ENCODE measurements around the gene DCLK1.

DCLK1 gene

GRCh38 chr13:35732565-35732964, 398.6 kb downstream of the DCLK1 start:
- no peak overlapping the region for H3K9ac ChIP-seq (ENCODE audit: low read depth in 1 of 2, low read length in 2 of 2)
- H3K27ac ChIP-seq (ENCODE audit: low read depth, low read length) = no peak overlapping the region
- H3K4me3 ChIP-seq (ENCODE audit: low read depth in 1 of 2, low read length in 2 of 2) = no peak overlapping the region
- H3K4me1 ChIP-seq (ENCODE audit: control insufficient read depth in 1 of 2, insufficient read depth in 2 of 2, low read length in 2 of 2) = no peaks in the 10 kb centered on the region
- no peaks in the 10 kb centered on the region for H3K36me3 ChIP-seq (ENCODE audit: control insufficient read depth in 1 of 2, insufficient read depth in 2 of 2, low read length in 2 of 2)
- no peaks in the 10 kb centered on the region for H3K27me3 ChIP-seq (ENCODE audit: control insufficient read depth in 1 of 2, insufficient read depth in 2 of 2, low read length in 2 of 2)
- no peaks in the 10 kb centered on the region for H3K9me3 ChIP-seq (ENCODE audit: control insufficient read depth in 1 of 2, low read length in 2 of 2)

DNA sequence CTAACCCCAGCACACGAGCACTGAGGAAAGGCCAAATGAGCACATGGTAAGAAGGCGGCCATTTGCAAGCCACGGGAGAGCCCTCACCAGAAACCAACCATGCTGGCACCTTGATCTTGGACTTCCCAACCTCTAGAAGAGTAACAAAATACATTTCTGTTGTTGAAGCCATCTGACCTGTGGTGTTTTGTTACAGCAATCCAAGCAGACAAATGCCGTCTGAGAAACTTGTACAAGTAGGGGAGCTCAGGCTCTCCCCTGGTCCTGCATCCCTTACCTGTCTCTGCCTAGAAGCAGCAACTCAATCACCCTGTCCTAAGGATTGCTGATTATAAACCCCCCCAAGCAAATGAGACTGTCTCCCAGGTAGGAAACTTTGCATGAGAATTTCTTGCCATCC, 399.7 kb downstream of the DCLK1 start:
- Histone ChIP-seq H3K9me3 (ENCODE audit: control insufficient read depth in 1 of 2, low read length in 2 of 2) (no peaks in the 10 kb centered on the region), H3K9ac (ENCODE audit: low read depth in 1 of 2, low read length in 2 of 2) (no peak overlapping the region), H3K27me3 (ENCODE audit: control insufficient read depth in 1 of 2, insufficient read depth in 2 of 2, low read length in 2 of 2) (no peaks in the 10 kb centered on the region), H3K4me3 (ENCODE audit: low read depth in 1 of 2, low read length in 2 of 2) (no peak overlapping the region), H3K27ac (ENCODE audit: low read depth, low read length) (no peak overlapping the region), H3K36me3 (ENCODE audit: control insufficient read depth in 1 of 2, insufficient read depth in 2 of 2, low read length in 2 of 2) (no peaks in the 10 kb centered on the region), H3K4me1 (ENCODE audit: control insufficient read depth in 1 of 2, insufficient read depth in 2 of 2, low read length in 2 of 2) (no peaks in the 10 kb centered on the region)

- Histone ChIP-seq H3K36me3 (ENCODE audit: control insufficient read depth in 1 of 2, insufficient read depth in 2 of 2, low read length in 2 of 2) (no peaks in the 10 kb centered on the region), H3K9ac (ENCODE audit: low read depth in 1 of 2, low read length in 2 of 2) (no peak overlapping the region), H3K27ac (ENCODE audit: low read depth, low read length) (no peak overlapping the region), H3K27me3 (ENCODE audit: control insufficient read depth in 1 of 2, insufficient read depth in 2 of 2, low read length in 2 of 2) (no peaks in the 10 kb centered on the region), H3K4me1 (ENCODE audit: control insufficient read depth in 1 of 2, insufficient read depth in 2 of 2, low read length in 2 of 2) (no peaks in the 10 kb centered on the region), H3K9me3 (ENCODE audit: control insufficient read depth in 1 of 2, low read length in 2 of 2) (no peaks in the 10 kb centered on the region), H3K4me3 (ENCODE audit: low read depth in 1 of 2, low read length in 2 of 2) (no peak overlapping the region)
Observed at GRCh38 chr13:35729926-35730627, 401.1 kb downstream of the DCLK1 start.

GRCh38 chr13:35727881-35728280, 403.3 kb downstream of the DCLK1 start:
- Histone ChIP-seq H3K4me3 (ENCODE audit: low read depth in 1 of 2, low read length in 2 of 2) (no peak overlapping the region), H3K9ac (ENCODE audit: low read depth in 1 of 2, low read length in 2 of 2) (no peak overlapping the region), H3K9me3 (ENCODE audit: control insufficient read depth in 1 of 2, low read length in 2 of 2) (no peaks in the 10 kb centered on the region), H3K4me1 (ENCODE audit: control insufficient read depth in 1 of 2, insufficient read depth in 2 of 2, low read length in 2 of 2) (no peaks in the 10 kb centered on the region), H3K27me3 (ENCODE audit: control insufficient read depth in 1 of 2, insufficient read depth in 2 of 2, low read length in 2 of 2) (no peaks in the 10 kb centered on the region), H3K36me3 (ENCODE audit: control insufficient read depth in 1 of 2, insufficient read depth in 2 of 2, low read length in 2 of 2) (no peaks in the 10 kb centered on the region), H3K27ac (ENCODE audit: low read depth, low read length) (no peak overlapping the region)

- no peak overlapping the region for H3K4me3 ChIP-seq (ENCODE audit: low read depth in 1 of 2, low read length in 2 of 2)
- H3K4me1 ChIP-seq (ENCODE audit: control insufficient read depth in 1 of 2, insufficient read depth in 2 of 2, low read length in 2 of 2) = peaks cover 0 to 2% of the 10 kb centered on the region in 2 donors
- no peaks in the 10 kb centered on the region for H3K27me3 ChIP-seq (ENCODE audit: control insufficient read depth in 1 of 2, insufficient read depth in 2 of 2, low read length in 2 of 2)
- no peak overlapping the region for H3K9ac ChIP-seq (ENCODE audit: low read depth in 1 of 2, low read length in 2 of 2)
- no peak overlapping the region for H3K27ac ChIP-seq (ENCODE audit: low read depth, low read length)
- H3K36me3 ChIP-seq (ENCODE audit: control insufficient read depth in 1 of 2, insufficient read depth in 2 of 2, low read length in 2 of 2) = no peaks in the 10 kb centered on the region
- H3K9me3 ChIP-seq (ENCODE audit: control insufficient read depth in 1 of 2, low read length in 2 of 2) = no peaks in the 10 kb centered on the region
Observed at GRCh38 chr13:35724446-35724845, 406.7 kb downstream of the DCLK1 start.

DNA sequence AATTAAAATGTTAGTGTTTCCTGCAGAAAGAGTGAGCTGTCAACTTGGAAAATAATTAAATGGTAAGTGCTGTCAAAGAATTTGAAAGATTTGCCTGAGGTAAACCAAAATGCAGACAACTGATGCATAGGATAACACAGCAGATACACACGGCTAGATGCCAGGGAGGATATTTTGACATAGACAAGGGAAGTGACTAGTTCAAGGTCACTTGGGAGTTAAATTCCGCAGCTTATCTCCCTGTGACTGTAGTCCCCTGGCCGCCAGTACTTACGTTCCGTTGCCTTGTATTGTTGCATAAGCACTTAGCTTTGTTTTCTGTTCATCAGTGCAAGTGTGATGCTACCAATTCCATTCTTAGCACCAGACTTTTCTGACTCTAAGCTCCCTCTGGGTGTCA, 407.4 kb downstream of the DCLK1 start:
- Histone ChIP-seq H3K36me3 (ENCODE audit: control insufficient read depth in 1 of 2, insufficient read depth in 2 of 2, low read length in 2 of 2) (no peaks in the 10 kb centered on the region), H3K4me1 (ENCODE audit: control insufficient read depth in 1 of 2, insufficient read depth in 2 of 2, low read length in 2 of 2) (peaks cover 0 to 2% of the 10 kb centered on the region in 2 donors), H3K27me3 (ENCODE audit: control insufficient read depth in 1 of 2, insufficient read depth in 2 of 2, low read length in 2 of 2) (no peaks in the 10 kb centered on the region), H3K27ac (ENCODE audit: low read depth, low read length) (no peak overlapping the region), H3K4me3 (ENCODE audit: low read depth in 1 of 2, low read length in 2 of 2) (no peak overlapping the region), H3K9me3 (ENCODE audit: control insufficient read depth in 1 of 2, low read length in 2 of 2) (no peaks in the 10 kb centered on the region), H3K9ac (ENCODE audit: low read depth in 1 of 2, low read length in 2 of 2) (no peak overlapping the region)

DNA sequence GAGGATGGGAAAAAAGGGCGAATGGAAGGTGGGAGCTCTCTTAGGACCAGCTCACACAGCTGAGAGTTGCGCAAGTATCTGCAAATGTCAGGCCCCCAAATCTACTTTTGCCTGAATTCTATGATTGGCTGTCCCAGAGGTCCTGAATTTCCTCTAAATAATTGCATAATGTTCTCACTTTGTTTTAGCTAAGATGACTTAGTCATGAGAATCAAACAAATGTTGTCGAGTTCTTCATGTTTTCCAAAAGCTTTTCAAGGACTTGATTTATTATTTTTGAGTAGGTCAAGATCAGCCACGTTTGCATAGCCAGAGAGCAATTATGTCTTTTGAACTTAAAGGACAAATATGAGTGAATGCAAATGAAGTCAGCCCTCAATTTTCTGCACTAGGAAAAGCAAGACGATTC, 408.1 kb downstream of the DCLK1 start:
- Histone ChIP-seq H3K27ac (ENCODE audit: low read depth, low read length) (no peak overlapping the region), H3K4me1 (ENCODE audit: control insufficient read depth in 1 of 2, insufficient read depth in 2 of 2, low read length in 2 of 2) (peaks cover 0 to 2% of the 10 kb centered on the region in 2 donors), H3K9ac (ENCODE audit: low read depth in 1 of 2, low read length in 2 of 2) (no peak overlapping the region)

GRCh38 chr13:35722458-35723052, 408.6 kb downstream of the DCLK1 start:
- H3K27me3 ChIP-seq (ENCODE audit: control insufficient read depth in 1 of 2, insufficient read depth in 2 of 2, low read length in 2 of 2) = no peaks in the 10 kb centered on the region
- peaks cover 0 to 2% of the 10 kb centered on the region in 2 donors for H3K4me1 ChIP-seq (ENCODE audit: control insufficient read depth in 1 of 2, insufficient read depth in 2 of 2, low read length in 2 of 2)
- no peak overlapping the region for H3K9ac ChIP-seq (ENCODE audit: low read depth in 1 of 2, low read length in 2 of 2)
- no peaks in the 10 kb centered on the region for H3K36me3 ChIP-seq (ENCODE audit: control insufficient read depth in 1 of 2, insufficient read depth in 2 of 2, low read length in 2 of 2)
- no peak overlapping the region for H3K4me3 ChIP-seq (ENCODE audit: low read depth in 1 of 2, low read length in 2 of 2)
- H3K9me3 ChIP-seq (ENCODE audit: control insufficient read depth in 1 of 2, low read length in 2 of 2) = no peaks in the 10 kb centered on the region
- H3K27ac ChIP-seq (ENCODE audit: low read depth, low read length) = no peak overlapping the region

More for the DNA sequence above, 408.1 kb downstream of the DCLK1 start:
- Histone ChIP-seq H3K9me3 (ENCODE audit: control insufficient read depth in 1 of 2, low read length in 2 of 2) (no peaks in the 10 kb centered on the region), H3K27me3 (ENCODE audit: control insufficient read depth in 1 of 2, insufficient read depth in 2 of 2, low read length in 2 of 2) (no peaks in the 10 kb centered on the region), H3K36me3 (ENCODE audit: control insufficient read depth in 1 of 2, insufficient read depth in 2 of 2, low read length in 2 of 2) (no peaks in the 10 kb centered on the region), H3K4me3 (ENCODE audit: low read depth in 1 of 2, low read length in 2 of 2) (no peak overlapping the region)

- peak overlapping the region in 1 of 2 donors; percentile 38 for H3K4me3 ChIP-seq (ENCODE audit: low read depth in 1 of 2, low read length in 2 of 2)
- H3K36me3 ChIP-seq (ENCODE audit: control insufficient read depth in 1 of 2, insufficient read depth in 2 of 2, low read length in 2 of 2) = no peaks in the 10 kb centered on the region
- H3K9ac ChIP-seq (ENCODE audit: low read depth in 1 of 2, low read length in 2 of 2) = no peak overlapping the region
- peaks cover 0 to 2% of the 10 kb centered on the region in 2 donors for H3K4me1 ChIP-seq (ENCODE audit: control insufficient read depth in 1 of 2, insufficient read depth in 2 of 2, low read length in 2 of 2)
- H3K9me3 ChIP-seq (ENCODE audit: control insufficient read depth in 1 of 2, low read length in 2 of 2) = no peaks in the 10 kb centered on the region
- H3K27me3 ChIP-seq (ENCODE audit: control insufficient read depth in 1 of 2, insufficient read depth in 2 of 2, low read length in 2 of 2) = no peaks in the 10 kb centered on the region
- H3K27ac ChIP-seq (ENCODE audit: low read depth, low read length) = no peak overlapping the region
Observed at GRCh38 chr13:35720690-35721554, 410.3 kb downstream of the DCLK1 start.

DNA sequence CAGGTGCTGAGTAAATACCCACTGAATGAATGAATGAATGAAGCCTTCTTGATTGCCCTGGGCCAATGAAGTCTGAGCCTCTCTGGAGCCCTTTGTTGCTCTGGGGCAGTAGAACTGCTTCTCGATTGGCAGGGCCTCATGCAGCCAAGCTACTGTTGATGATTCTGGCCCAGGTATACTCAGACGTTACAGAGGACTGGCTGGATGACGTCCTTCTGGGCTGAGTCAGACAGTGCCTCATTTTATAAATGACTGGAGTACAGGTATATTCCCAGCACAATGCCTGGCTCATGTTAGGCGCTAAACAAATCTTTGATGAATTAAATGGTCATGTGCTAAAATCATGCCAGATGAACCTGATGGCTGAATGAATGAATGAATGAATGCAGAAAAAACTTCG, 410.9 kb downstream of the DCLK1 start:
- Histone ChIP-seq H3K9me3 (ENCODE audit: control insufficient read depth in 1 of 2, low read length in 2 of 2) (no peaks in the 10 kb centered on the region), H3K9ac (ENCODE audit: low read depth in 1 of 2, low read length in 2 of 2) (no peak overlapping the region), H3K36me3 (ENCODE audit: control insufficient read depth in 1 of 2, insufficient read depth in 2 of 2, low read length in 2 of 2) (no peaks in the 10 kb centered on the region), H3K4me3 (ENCODE audit: low read depth in 1 of 2, low read length in 2 of 2) (no peak overlapping the region), H3K4me1 (ENCODE audit: control insufficient read depth in 1 of 2, insufficient read depth in 2 of 2, low read length in 2 of 2) (peaks cover 0 to 2% of the 10 kb centered on the region in 2 donors), H3K27me3 (ENCODE audit: control insufficient read depth in 1 of 2, insufficient read depth in 2 of 2, low read length in 2 of 2) (no peaks in the 10 kb centered on the region), H3K27ac (ENCODE audit: low read depth, low read length) (no peak overlapping the region)
